ENCODE data around the gene AQP5.

- no peak for TF ChIP-seq EZH2 (IDR thresholded peaks at IDR 0.05; ENCODE audit: insufficient read depth, poor library complexity, severe bottlenecking)
- TF ChIP-seq EZH2phosphoT487 (IDR thresholded peaks at IDR 0.05; ENCODE audit: insufficient read depth, low read depth): no peak
Observed at GRCh38 chr12:50014342-50014741, 52.7 kb downstream of the AQP5 start.

Data from GM23248 (cell line).